NCI-H524 (cell line): ENCODE results near the gene TRIM16.
"Not testable (repeated sequence)": the region's sequence is repeated elsewhere in the genome, so short reads cannot be mapped to it uniquely, and the experiment has no call there.

Experiments used
- DNase-seq, 2 experiments: peaks; one replicate each; lab custom pipeline; 2025; lab: John Stamatoyannopoulos, UW

TRIM16 gene

DNA sequence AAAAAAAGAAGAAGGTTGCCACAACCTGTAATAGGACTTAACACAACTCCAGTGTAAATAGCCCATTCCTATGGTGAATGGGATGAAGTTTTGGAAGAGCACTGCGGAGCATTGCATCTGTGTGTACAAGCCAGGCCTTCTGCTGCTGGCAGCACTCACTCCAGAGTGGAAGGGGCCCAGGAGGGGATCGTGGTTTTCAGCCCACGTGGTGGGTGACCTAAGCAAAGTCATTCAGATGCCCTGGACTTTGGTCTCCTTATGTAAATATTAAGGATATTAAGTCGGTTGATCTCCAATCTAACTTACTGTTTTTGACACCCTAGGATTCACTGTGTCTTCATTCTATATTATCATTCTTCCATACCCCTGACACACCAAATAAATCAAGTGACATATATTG, 67.3 kb downstream of the TRIM16 start:
- DNase-seq, result not testable (repeated sequence)

DNA sequence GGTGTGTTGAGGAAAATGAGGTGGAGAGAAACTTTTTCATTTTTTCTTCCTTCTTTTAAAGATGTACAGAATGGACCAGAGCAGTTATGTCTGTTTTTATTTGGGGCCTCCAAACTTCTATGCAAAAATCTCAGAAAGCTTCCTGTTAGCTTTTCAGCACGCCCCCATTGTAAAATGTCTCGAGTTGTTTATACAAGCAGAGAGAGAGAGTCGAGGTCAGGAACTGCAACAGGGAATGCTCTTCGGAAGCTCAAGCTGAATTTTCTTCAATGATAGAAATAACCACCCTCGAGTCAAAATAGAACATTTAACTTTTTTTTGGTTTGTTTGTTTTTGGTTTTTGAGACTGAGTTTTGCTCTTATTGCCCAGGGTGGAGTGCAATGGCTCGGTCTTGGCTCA, 68.3 kb downstream of the TRIM16 start:
- DNase-seq, result not testable (repeated sequence)

DNA sequence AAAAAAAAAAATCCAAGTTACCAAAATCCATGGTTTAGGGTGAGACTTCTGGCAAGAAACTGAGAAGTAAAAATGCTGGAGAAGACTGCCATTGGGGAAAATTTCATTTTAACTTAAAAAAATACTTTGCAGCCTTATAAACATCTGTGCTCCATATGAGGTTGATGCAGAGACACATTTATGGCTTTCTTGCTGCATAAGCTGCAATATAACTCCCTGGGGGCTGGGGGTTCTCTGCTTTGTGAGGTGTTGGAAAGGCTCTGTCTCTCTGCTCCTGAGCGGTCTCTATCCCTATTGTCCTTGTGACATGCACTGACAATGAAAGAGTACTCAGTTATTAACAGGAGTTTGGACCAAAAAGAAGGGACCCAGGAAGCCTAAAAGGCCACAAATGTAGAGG, 71.0 kb downstream of the TRIM16 start:
- DNase-seq, result not testable (repeated sequence)

DNA sequence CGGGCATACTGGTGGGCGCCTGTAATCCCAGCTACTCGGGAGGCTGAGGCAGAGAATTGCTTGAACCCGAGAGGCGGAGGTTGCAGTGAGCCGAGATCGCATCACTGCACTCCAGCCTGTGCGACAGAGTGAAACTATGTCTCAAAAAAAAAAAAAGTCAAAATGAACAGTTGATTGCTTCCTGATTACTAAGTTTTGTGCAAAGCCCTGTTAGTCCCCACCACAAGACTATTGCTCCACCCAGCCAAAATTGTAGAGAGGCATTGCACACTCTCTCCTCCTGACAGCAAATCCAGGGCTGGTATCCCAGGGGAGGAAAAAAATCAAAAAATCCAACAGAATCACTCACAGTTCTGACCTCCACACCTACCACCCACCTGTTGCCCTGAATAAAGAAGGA, 91.2 kb downstream of the TRIM16 start:
- not testable (repeated sequence) for DNase-seq

DNA sequence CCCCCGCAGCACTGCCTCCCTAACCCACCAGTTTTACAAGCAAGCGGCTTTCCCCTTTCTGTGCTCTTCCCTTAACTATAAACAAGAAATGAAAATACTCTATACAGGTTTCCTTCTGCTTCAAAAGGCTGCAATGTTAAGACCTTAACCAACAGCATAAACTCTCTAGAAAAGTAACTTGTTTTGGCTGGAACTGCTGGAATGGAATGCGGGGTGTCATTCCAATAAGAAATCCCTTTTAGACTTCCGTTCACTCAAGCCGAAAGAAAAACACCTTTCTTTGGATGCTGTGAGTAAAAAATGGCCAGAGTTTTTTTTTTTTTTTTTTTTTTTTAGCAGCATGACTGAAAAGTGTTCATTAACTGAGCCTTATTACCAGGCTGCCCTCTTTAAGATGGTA, 92.1 kb downstream of the TRIM16 start:
- not testable (repeated sequence) for DNase-seq

DNA sequence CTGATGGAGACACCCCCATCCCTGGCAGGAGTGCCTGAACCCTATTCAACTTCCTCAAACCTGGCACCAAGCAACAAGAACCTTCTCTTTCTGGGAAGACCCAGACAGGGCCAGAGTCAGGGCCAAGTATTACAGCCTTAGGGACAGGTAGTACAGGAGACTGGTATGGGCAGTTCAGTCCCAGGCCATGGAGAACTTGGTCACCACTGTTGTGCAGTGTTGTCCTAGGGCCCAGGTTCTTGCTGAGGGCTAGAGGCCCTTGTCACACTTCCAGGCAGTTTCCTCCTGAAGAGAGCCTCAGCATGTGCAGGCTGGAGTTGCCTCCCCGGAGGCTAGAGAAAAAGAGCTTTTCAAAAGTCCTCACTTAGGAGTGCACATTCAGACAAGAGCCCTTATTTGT, 93.3 kb downstream of the TRIM16 start:
- not testable (repeated sequence) for DNase-seq

DNA sequence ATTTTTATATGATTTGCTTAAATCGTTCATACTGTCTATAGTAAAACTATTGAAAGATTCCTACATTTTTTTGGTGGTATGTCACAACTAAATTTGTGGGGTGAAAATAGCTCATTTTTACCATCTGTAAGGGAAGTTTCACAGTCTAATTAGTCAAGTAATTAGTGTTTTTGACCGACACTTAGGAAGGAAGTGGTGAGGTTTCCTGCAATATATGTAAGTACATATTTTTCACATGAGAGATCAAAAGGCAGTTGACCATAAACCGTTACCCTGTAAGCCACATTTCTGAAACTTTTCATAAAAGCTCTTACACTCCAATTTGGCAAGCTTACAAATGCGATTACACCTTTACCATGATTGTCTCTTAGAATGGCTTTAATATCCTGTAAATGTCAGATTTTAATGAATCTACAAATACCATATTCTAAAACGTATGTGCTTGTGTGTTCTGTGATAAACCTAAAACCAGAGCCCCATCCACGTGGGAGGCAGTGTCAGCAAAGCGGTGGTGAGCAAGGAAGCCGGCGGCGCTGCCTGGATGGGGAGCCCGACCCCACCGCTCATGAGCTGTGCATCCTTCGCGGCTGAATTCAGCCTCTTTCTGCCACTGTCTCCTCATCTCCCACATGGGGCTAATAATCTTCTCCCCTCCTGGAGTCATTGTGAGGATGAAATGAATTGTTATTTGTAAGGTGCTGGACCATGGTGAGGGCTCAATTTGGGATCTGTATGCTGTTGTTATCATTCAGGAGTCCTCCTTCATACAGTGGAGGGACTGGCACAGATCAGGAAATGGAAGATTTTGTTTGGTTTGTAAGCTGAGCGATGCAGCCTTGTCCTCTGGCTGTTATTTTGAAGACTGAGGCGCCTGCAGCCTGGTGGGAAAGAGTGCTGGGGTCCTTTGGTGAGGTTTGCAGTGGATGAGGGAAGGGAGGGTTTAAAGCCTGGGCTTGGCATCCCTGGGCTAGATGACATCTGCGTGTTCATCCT, 94.3 kb downstream of the TRIM16 start:
- DNase-seq, result not testable (repeated sequence)

DNA sequence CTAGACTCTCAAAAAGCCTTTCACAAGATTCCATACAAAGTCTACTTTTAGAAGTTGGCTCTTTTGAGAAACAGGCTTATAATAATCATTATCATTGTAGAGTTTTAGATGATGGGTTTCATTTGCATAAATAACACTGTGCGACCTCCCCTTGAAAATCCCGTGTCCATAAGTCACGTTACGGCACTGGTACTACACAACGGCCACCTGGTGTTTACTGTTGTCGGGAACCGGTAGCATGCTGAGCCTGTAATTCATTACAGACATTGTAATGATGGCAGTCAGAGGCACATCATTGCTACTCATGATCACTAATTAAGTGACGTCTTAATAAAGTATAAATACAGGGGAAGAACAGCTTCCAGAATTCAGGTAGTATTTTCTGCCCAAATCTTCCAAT, 96.1 kb downstream of the TRIM16 start:
- not testable (repeated sequence) for DNase-seq

DNA sequence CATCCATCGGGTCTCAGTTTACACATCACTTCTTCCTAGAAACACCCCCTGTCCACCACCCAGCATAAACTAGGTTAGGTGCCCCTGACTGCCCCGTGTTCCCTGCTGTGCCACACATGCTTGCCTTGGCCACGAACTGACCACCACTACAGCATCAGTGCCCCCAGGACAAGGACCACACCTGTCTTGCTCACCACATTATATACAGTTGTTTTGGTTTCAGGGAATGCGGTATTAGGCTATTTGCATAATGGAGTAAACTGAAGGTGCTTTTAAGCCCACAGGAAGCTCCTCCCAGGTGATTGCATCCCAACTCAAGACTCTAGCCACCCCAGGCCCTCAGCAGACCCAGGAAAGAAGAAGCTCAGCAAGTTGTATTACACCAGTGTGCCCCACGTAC, 100.8 kb downstream of the TRIM16 start:
- not testable (repeated sequence) for DNase-seq

DNA sequence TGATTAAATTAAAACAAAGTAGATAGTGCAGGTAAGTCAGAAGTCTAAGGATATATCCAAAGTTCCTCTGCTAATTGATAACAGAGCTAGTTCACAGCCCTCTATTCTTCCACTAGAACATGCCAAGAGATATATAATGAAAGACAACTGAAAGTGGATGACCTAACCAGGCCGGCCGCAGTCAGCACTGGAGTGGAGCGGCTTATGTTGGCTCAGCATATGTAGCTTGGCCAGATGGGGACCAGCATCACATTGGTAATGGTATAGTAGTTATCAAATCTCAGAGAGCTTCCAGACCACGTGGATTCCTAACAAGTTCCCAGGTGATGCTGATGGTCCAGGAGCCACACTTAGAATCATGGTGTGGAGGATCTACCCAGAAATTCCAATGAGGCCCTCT, 102.6 kb downstream of the TRIM16 start:
- DNase-seq, result not testable (repeated sequence)
